Motor neuron (in vitro differentiated cells): ENCODE data around the gene MAST4. TPM values are rescaled to one million over a fixed set of nuclear protein-coding genes. Genes with fewer than 3 reads are reported as not detected.

ENCODE experiments used
- ATAC-seq, 8 experiments: fragments of 200-7000 bp; cut with Tn5 transposase; replicated peaks in 6 of 8; 2 replicates each; pipeline ENCODE4 v1.8.0; 2021; ENCODE audit warnings: mild to moderate bottlenecking in 8 of 8, moderate library complexity in 8 of 8
- H3K27ac ChIP-seq, 2 donors: fragments of 250-450 bp; sonication (Bioruptor Pico); 2 replicates each; pipeline ENCODE4 v1.9.0; 2021; ENCODE audit warnings: antibody characterized with exemption in 2 of 2, mild to moderate bottlenecking in 2 of 2, moderate library complexity in 1 of 2
- H3K4me1 ChIP-seq, 2 donors: fragments of 250-450 bp; sonication (Bioruptor Pico); replicated peaks in 1 of 2; 2 replicates each; pipeline ENCODE4 v1.6.1; 2021; ENCODE audit warnings: antibody characterized with exemption in 2 of 2, mild to moderate bottlenecking in 2 of 2, moderate library complexity in 1 of 2
- H3K4me3 ChIP-seq, 5 donors: fragments of 250-450 bp; sonication (Bioruptor Pico); 2 replicates each; pipeline ENCODE4 v1.9.0; 2021; ENCODE audit warnings: antibody characterized with exemption in 5 of 5, mild to moderate bottlenecking in 5 of 5, moderate library complexity in 4 of 5
- WGBS, 10 experiments: fragments of 450-650 bp; shearing (Covaris generic); methylation state at CpG; one replicate each; pipeline ENCODE4 v1.0.0; 2022; 5-methylcytosine and 5-hydroxymethylcytosine counted together
- in situ Hi-C, 9 experiments: fragments of 400-800 bp; cut with MboI; loops; one replicate each; pipeline ENCODE4 v1.15.0; 2021; ENCODE audit warnings: low sequenced_read_pairs in 9 of 9, low pct_unique_long_range_greater_than_20kb in 2 of 9; ENCODE audit not compliant: unreplicated experiment in 9 of 9
- total RNA-seq, 8 experiments: library from RNA; unstranded; fragments of 300-600 nt; gene quantifications; 2 replicates each; pipeline versions ENCODE4 v1.2.3 to v1.2.4, GENCODE V29; 2022

The MAST4 gene
- total RNA-seq, 8 experiments from 2014 or later: 4.3 to 26.1 (median 12.9) TPM

GRCh38 chr5:67005737-67006499 lies 409.7 kb downstream of the MAST4 start:
- Histone ChIP-seq H3K27ac (no peak overlapping the region), H3K4me1 (peaks cover 3 to 10% of the 10 kb centered on the region in 2 donors), H3K4me3 (no peak overlapping the region)
- in situ Hi-C loops: loop anchor here in 1 of 9 experiments (25.0 kb wide), 1 partner anchor 194 kb away; no protein-coding TSS in a partner anchor
- WGBS, 10 experiments: 83 to 100% (median 95%) methylated on average over 1 to 3 of the region's 3 CpGs; no CpG with 5 or more reads in 2 of the 10 experiments
- no peak for ATAC-seq

- in situ Hi-C loops: loop anchor here in 1 of 9 experiments (25.0 kb wide), 1 partner anchor 194 kb away; no protein-coding TSS in a partner anchor
- H3K27ac ChIP-seq: no peak overlapping the region
- H3K4me3 ChIP-seq: no peak overlapping the region
- peaks cover 3 to 10% of the 10 kb centered on the region in 2 donors for H3K4me1 ChIP-seq
- no peak for ATAC-seq
- whole genome bisulfite sequencing, 10 experiments: 67 to 100% (median 94%) methylated on average over 1 to 3 of the region's 3 CpGs; no CpG with 5 or more reads in 4 of the 10 experiments
Measured at GRCh38 chr5:67006500-67006848, 410.3 kb downstream of the MAST4 start.

- in situ Hi-C loops: loop anchor here in 1 of 9 experiments (25.0 kb wide), 1 partner anchor 197 kb away; no protein-coding TSS in a partner anchor
- Histone ChIP-seq H3K4me1 (peaks cover 3 to 10% of the 10 kb centered on the region in 2 donors), H3K4me3 (no peak overlapping the region), H3K27ac (no peak overlapping the region)
- 90 to 100% (median 90%) methylated on average over 1 of the region's 1 CpG; no CpG with 5 or more reads in 7 of the 10 experiments for WGBS, 10 experiments
- peak in 1 of 8 experiments; percentile 80 for ATAC-seq
Measured at GRCh38 chr5:67009028-67009427, 412.8 kb downstream of the MAST4 start.

- Histone ChIP-seq H3K4me3 (no peak overlapping the region), H3K27ac (no peak overlapping the region), H3K4me1 (peaks cover 0 to 5% of the 10 kb centered on the region in 2 donors)
- in situ Hi-C loops: loop anchor here in 1 of 9 experiments (25.0 kb wide), 1 partner anchor 199 kb away; no protein-coding TSS in a partner anchor
- WGBS, 10 experiments: 20 to 100% (median 75%) methylated on average over 1 to 4 of the region's 8 CpGs; no CpG with 5 or more reads in 5 of the 10 experiments
- ATAC-seq: peak in 2 of 8 experiments; percentile 71 to 76
Measured at GRCh38 chr5:67010684-67011409, 414.7 kb downstream of the MAST4 start.

GRCh38 chr5:67011422-67011821 lies 415.2 kb downstream of the MAST4 start:
- in situ Hi-C loops: loop anchor here in 1 of 9 experiments (25.0 kb wide), 1 partner anchor 199 kb away; no protein-coding TSS in a partner anchor
- 54 to 100% (median 83%) methylated on average over 1 to 3 of the region's 5 CpGs; no CpG with 5 or more reads in 2 of the 10 experiments for WGBS, 10 experiments
- peaks cover 0 to 7% of the 10 kb centered on the region in 2 donors for H3K4me1 ChIP-seq
- peak in 2 of 8 experiments; percentile 21 to 24 for ATAC-seq
- no peak overlapping the region for H3K4me3 ChIP-seq
- H3K27ac ChIP-seq: no peak overlapping the region

GRCh38 chr5:67012171-67012570 lies 416.0 kb downstream of the MAST4 start:
- peaks cover 0 to 12% of the 10 kb centered on the region in 2 donors for H3K4me1 ChIP-seq
- in situ Hi-C loops: loop anchor here in 1 of 9 experiments (25.0 kb wide), 1 partner anchor 200 kb away; no protein-coding TSS in a partner anchor
- ATAC-seq: peak in 2 of 8 experiments; percentile 47 to 56
- 48 to 100% (median 82%) methylated on average over 1 to 2 of the region's 2 CpGs; no CpG with 5 or more reads in 6 of the 10 experiments for WGBS, 10 experiments
- H3K27ac ChIP-seq: no peak overlapping the region
- no peak overlapping the region for H3K4me3 ChIP-seq

GRCh38 chr5:67013719-67014118 lies 417.5 kb downstream of the MAST4 start:
- in situ Hi-C loops: loop anchor here in 1 of 9 experiments (25.0 kb wide), 1 partner anchor 201 kb away; no protein-coding TSS in a partner anchor
- no peak for ATAC-seq
- WGBS, 10 experiments: 25 to 100% (median 75%) methylated on average over 1 of the region's 1 CpG; no CpG with 5 or more reads in 3 of the 10 experiments
- Histone ChIP-seq H3K27ac (no peak overlapping the region), H3K4me1 (peaks cover 0 to 12% of the 10 kb centered on the region in 2 donors), H3K4me3 (no peak overlapping the region)

GRCh38 chr5:67014191-67014590 lies 418.0 kb downstream of the MAST4 start:
- Histone ChIP-seq H3K4me3 (no peak overlapping the region), H3K27ac (no peak overlapping the region), H3K4me1 (peaks cover 0 to 12% of the 10 kb centered on the region in 2 donors)
- 92 to 100% (median 94%) methylated on average over 1 to 5 of the region's 5 CpGs; no CpG with 5 or more reads in 1 of the 10 experiments for WGBS, 10 experiments
- ATAC-seq: no peak
- in situ Hi-C loops: loop anchor here in 1 of 9 experiments (25.0 kb wide), 1 partner anchor 202 kb away; no protein-coding TSS in a partner anchor

- Histone ChIP-seq H3K4me3 (no peak overlapping the region), H3K27ac (no peak overlapping the region), H3K4me1 (peaks cover 0 to 12% of the 10 kb centered on the region in 2 donors)
- WGBS, 10 experiments: 50 to 100% (median 81%) methylated on average over 1 to 3 of the region's 3 CpGs
- in situ Hi-C loops: loop anchor here in 1 of 9 experiments (25.0 kb wide), 1 partner anchor 203 kb away; no protein-coding TSS in a partner anchor
- ATAC-seq: peak in 1 of 8 experiments; percentile 30
Measured at GRCh38 chr5:67014957-67015400, 418.8 kb downstream of the MAST4 start.

GRCh38 chr5:67015541-67016191 lies 419.5 kb downstream of the MAST4 start:
- 36 to 100% (median 77%) methylated on average over 2 to 8 of the region's 8 CpGs for WGBS, 10 experiments
- Histone ChIP-seq H3K27ac (no peak overlapping the region), H3K4me3 (no peak overlapping the region), H3K4me1 (peaks cover 0 to 12% of the 10 kb centered on the region in 2 donors)
- in situ Hi-C loops: loop anchor here in 1 of 9 experiments (25.0 kb wide), 1 partner anchor 203 kb away; no protein-coding TSS in a partner anchor
- ATAC-seq: peak in 3 of 8 experiments; percentile 11 to 72 (median 40)

GRCh38 chr5:67019065-67019845 lies 423.1 kb downstream of the MAST4 start:
- Histone ChIP-seq H3K4me3 (no peak overlapping the region), H3K27ac (no peak overlapping the region), H3K4me1 (peaks cover 0 to 12% of the 10 kb centered on the region in 2 donors)
- 56 to 100% (median 90%) methylated on average over 1 to 7 of the region's 7 CpGs; no CpG with 5 or more reads in 1 of the 10 experiments for WGBS, 10 experiments
- in situ Hi-C loops: loop anchor here in 1 of 9 experiments (25.0 kb wide), 1 partner anchor 207 kb away; no protein-coding TSS in a partner anchor
- ATAC-seq: peak in 2 of 8 experiments; percentile 44 to 72
